ENCODE measurements around the gene NFIB. TPM values are rescaled to one million over a fixed set of nuclear protein-coding genes. Genes with fewer than 3 reads are reported as not detected.
A peak's percentile ranks its signal among the peaks of the same experiment; 100 is the strongest.

Gene NFIB
- total and polyA plus RNA-seq, 2 of the 8 experiments (the other 6 are each of a cell fraction or from before 2014, with no cell fraction given) = 2.6 to 13.1 TPM

- TF ChIP-seq SP1 (IDR thresholded peaks at IDR 0.05; ENCODE audit: low read depth, low read length) = no peak
- TF ChIP-seq ATF3 (IDR thresholded peaks at IDR 0.05; ENCODE audit: insufficient read depth, low read depth, low read length) = no peak
- 0 out of 3 replicates have a peak, but pooled peaks of 1 of the 2 experiments have one; percentile 35 for TF ChIP-seq POLR2A (IDR thresholded peaks at IDR 0.05; ENCODE audit: control extremely low read depth in 1 of 2, low read depth in 2 of 2, low read length in 2 of 2)
- TF ChIP-seq KDM1A (IDR thresholded peaks at IDR 0.05; ENCODE audit: borderline replicate concordance, low read length) = no peak
- TF ChIP-seq ASH2L (IDR thresholded peaks at IDR 0.05; ENCODE audit: low read length) = peak; percentile 17
- TF ChIP-seq SUZ12 (IDR thresholded peaks at IDR 0.05; ENCODE audit: low read length) = peak; percentile 44; the same call in 1 of the 2 replicates
- peak; percentile 63 for TF ChIP-seq YY1 (IDR thresholded peaks at IDR 0.05; ENCODE audit: low read depth, low read length)
- TF ChIP-seq KDM4A (IDR thresholded peaks at IDR 0.05; ENCODE audit: low read depth, low read length, severe bottlenecking) = peak; percentile 84
- H2BK5ac ChIP-seq (ENCODE audit: low read depth, low read length) = peak overlapping the region; percentile 72; the same call in 1 of the 2 replicates
- H3K27ac ChIP-seq (ENCODE audit: low read depth, low read length) = no peak overlapping the region
- peak overlapping the region in 3 of 4 experiments; percentile 44 to 57 (median 56); a peak in 5 of 7 replicates for H3K9ac ChIP-seq (replicated peaks in 1 of 4; ENCODE audit: extremely low read depth in 1 of 4, low read depth in 3 of 4, low read length in 3 of 4)
- H4K20me1 ChIP-seq (replicated peaks in 1 of 2; ENCODE audit: control insufficient read depth in 1 of 2, insufficient read depth in 2 of 2, low read length in 2 of 2) = no peaks in the 10 kb centered on the region
- CTCF ChIA-PET (ENCODE audit: partially characterized antibody) = interaction anchor here (0.7 to 2.4 kb wide), 8 partner anchors 7 to 994 kb away, joined by 3 to 9 read pairs (median 3); no protein-coding TSS in a partner anchor
- H2BK20ac ChIP-seq (ENCODE audit: low read length) = peak overlapping the region; percentile 72; the same call in 1 of the 2 replicates
- peaks cover 16 to 61% (median 49%) of the 10 kb centered on the region in 4 experiments for H3K27me3 ChIP-seq (replicated peaks in 1 of 4; ENCODE audit: control insufficient read depth in 3 of 4, extremely low read depth in 1 of 4, insufficient read depth in 3 of 4, low read length in 3 of 4)
- H3K79me1 ChIP-seq (ENCODE audit: low read depth, low read length) = no peaks in the 10 kb centered on the region
- peak overlapping the region; percentile 93 for H2BK12ac ChIP-seq (ENCODE audit: low read depth, low read length)
- WGBS, 2 experiments (ENCODE audit: extremely low coverage in 1 of 2, insufficient coverage in 1 of 2, insufficient read length in 1 of 2, insufficient replicate concordance in 2 of 2, low coverage in 1 of 2, low lambda C conversion rate in 2 of 2, missing lambda C conversion rate in 1 of 2) = 2% methylated on average over 41 of the region's 45 CpGs; no CpG with 5 or more reads in 1 of the 2 experiments
- H3K79me2 ChIP-seq (ENCODE audit: control insufficient read depth in 1 of 2, insufficient read depth in 2 of 2, low read length in 2 of 2) = no peaks in the 10 kb centered on the region
- H4K5ac ChIP-seq (ENCODE audit: insufficient read length, low read depth, low read length) = no peak overlapping the region
- H3K4me3 ChIP-seq (ENCODE audit: extremely low read depth in 1 of 4, insufficient read depth in 2 of 4, low read depth in 3 of 4, low read length in 4 of 4) = peak overlapping the region; percentile 58 to 70 (median 64)
- H2BK120ac ChIP-seq (replicated peaks; ENCODE audit: low read depth, low read length) = no peak overlapping the region
- no peak overlapping the region for H3K14ac ChIP-seq (ENCODE audit: insufficient read length)
- peak overlapping the region; percentile 90 for H3K18ac ChIP-seq (ENCODE audit: extremely low read depth, low read length)
- DNase-seq (ENCODE audit: low read depth in 1 of 2, low spot score in 2 of 2) (peak in 1 of 2 experiments; percentile 68), FAIRE-seq (no peak)
- H3K4me2 ChIP-seq (ENCODE audit: insufficient read depth in 1 of 2, low read depth in 2 of 2, low read length in 2 of 2) = peak overlapping the region; percentile 93 to 95
- peaks cover 20 to 34% (median 23%) of the 10 kb centered on the region in 4 experiments for H3K4me1 ChIP-seq (replicated peaks in 1 of 4; ENCODE audit: control insufficient read depth in 3 of 4, insufficient read depth in 4 of 4, low read length in 3 of 4)
- no peak overlapping the region for H3K23ac ChIP-seq (ENCODE audit: insufficient read length)
- peak overlapping the region; percentile 76; the same call in 1 of the 2 replicates for H4K8ac ChIP-seq (ENCODE audit: extremely low read depth, insufficient read depth, low read length)
- H2BK15ac ChIP-seq (ENCODE audit: low read length) = 0 out of 2 replicates have a peak overlapping the region, but pooled peaks have one; percentile 41
- peak overlapping the region; percentile 70 for H4K91ac ChIP-seq (replicated peaks; ENCODE audit: insufficient read length, low read length)
- no peak overlapping the region; the same call in 1 of the 2 replicates for H2AK5ac ChIP-seq (ENCODE audit: low read depth, low read length)
- H3K56ac ChIP-seq (replicated peaks; ENCODE audit: insufficient read length, low read depth, low read length) = no peak overlapping the region
- H3K9me3 ChIP-seq (ENCODE audit: insufficient read depth in 2 of 2, low read depth in 1 of 2, low read length in 1 of 2) = no peaks in the 10 kb centered on the region; a peak in 1 of 4 replicates
- H3K23me2 ChIP-seq (ENCODE audit: low read depth, low read length) = peaks cover 39% of the 10 kb centered on the region
- no peaks in the 10 kb centered on the region for H3K36me3 ChIP-seq (ENCODE audit: control insufficient read depth in 2 of 4, insufficient read depth in 4 of 4, low read length in 3 of 4)
- POLR2A ChIA-PET (ENCODE audit: partially characterized antibody) = interaction anchor here (0.6 to 3.3 kb wide), 8 partner anchors 9 to 445 kb away, joined by 3 to 20 read pairs (median 6); partner anchors contain the start of gene NFIB
- peak overlapping the region; percentile 15 for H3K4ac ChIP-seq (replicated peaks; ENCODE audit: insufficient read length, low read depth, low read length)
- no peak overlapping the region for H2AFZ ChIP-seq (ENCODE audit: low read length)
Measured at GRCh38 chr9:14345354-14346230, 31.7 kb upstream of the NFIB start.
